Stimulated activated CD8-positive, alpha-beta memory T cell treated with anti-CD3 and anti-CD28 coated beads, Interleukin-12 subunit alpha, Interleukin-12 subunit beta, amount 100 ng/mL, for 1 hour (primary cell): ENCODE results near the gene NTNG1.

Experiments
- DNase-seq: peaks from one replicate; pipeline ENCODE4 v3.0.0-alpha.2; 2020; ENCODE audit warnings: low read depth

The NTNG1 gene

GRCh38 chr1:107342316-107342715, 201.5 kb downstream of the NTNG1 start:
- no peak for DNase-seq

GRCh38 chr1:107342768-107343167, 201.9 kb downstream of the NTNG1 start:
- no peak for DNase-seq

- no peak for DNase-seq
Observed at GRCh38 chr1:107343601-107344000, 202.8 kb downstream of the NTNG1 start.

- DNase-seq, result no peak
Observed at GRCh38 chr1:107344268-107344760, 203.5 kb downstream of the NTNG1 start.

GRCh38 chr1:107344836-107345235, 204.0 kb downstream of the NTNG1 start:
- no peak for DNase-seq

- DNase-seq, result no peak
Observed at GRCh38 chr1:107352850-107353249, 212.0 kb downstream of the NTNG1 start.

- DNase-seq, result no peak
Observed at GRCh38 chr1:107357376-107357775, 216.5 kb downstream of the NTNG1 start.

- no peak for DNase-seq
Observed at GRCh38 chr1:107358619-107359327, 217.9 kb downstream of the NTNG1 start.

- no peak for DNase-seq
Observed at GRCh38 chr1:107359472-107360241, 218.8 kb downstream of the NTNG1 start.

GRCh38 chr1:107362468-107363140, 221.8 kb downstream of the NTNG1 start:
- DNase-seq, result no peak

GRCh38 chr1:107363154-107363553, 222.3 kb downstream of the NTNG1 start:
- no peak for DNase-seq

GRCh38 chr1:107365527-107366240, 224.8 kb downstream of the NTNG1 start:
- DNase-seq, result no peak

GRCh38 chr1:107378426-107378825, 237.6 kb downstream of the NTNG1 start:
- DNase-seq, result no peak

- DNase-seq, result no peak
Observed at GRCh38 chr1:107378866-107379265, 238.0 kb downstream of the NTNG1 start.

GRCh38 chr1:107379826-107380225, 239.0 kb downstream of the NTNG1 start:
- DNase-seq, result no peak

- no peak for DNase-seq
Observed at GRCh38 chr1:107389410-107390396, 248.9 kb downstream of the NTNG1 start.

GRCh38 chr1:107394301-107394700, 253.5 kb downstream of the NTNG1 start:
- DNase-seq, result no peak

GRCh38 chr1:107401704-107402103, 260.9 kb downstream of the NTNG1 start:
- no peak for DNase-seq

GRCh38 chr1:107404756-107405155, 263.9 kb downstream of the NTNG1 start:
- no peak for DNase-seq

- DNase-seq, result no peak
Observed at GRCh38 chr1:107405236-107405635, 264.4 kb downstream of the NTNG1 start.

- no peak for DNase-seq
Observed at GRCh38 chr1:107407011-107407410, 266.2 kb downstream of the NTNG1 start.
